ENCODE data around the gene CXCL14. TPM values are rescaled to one million over a fixed set of nuclear protein-coding genes. Genes with fewer than 3 reads are reported as not detected.

Gene CXCL14
- total RNA-seq, 1 donor from 2014 or later, result 1.8 TPM

DNA sequence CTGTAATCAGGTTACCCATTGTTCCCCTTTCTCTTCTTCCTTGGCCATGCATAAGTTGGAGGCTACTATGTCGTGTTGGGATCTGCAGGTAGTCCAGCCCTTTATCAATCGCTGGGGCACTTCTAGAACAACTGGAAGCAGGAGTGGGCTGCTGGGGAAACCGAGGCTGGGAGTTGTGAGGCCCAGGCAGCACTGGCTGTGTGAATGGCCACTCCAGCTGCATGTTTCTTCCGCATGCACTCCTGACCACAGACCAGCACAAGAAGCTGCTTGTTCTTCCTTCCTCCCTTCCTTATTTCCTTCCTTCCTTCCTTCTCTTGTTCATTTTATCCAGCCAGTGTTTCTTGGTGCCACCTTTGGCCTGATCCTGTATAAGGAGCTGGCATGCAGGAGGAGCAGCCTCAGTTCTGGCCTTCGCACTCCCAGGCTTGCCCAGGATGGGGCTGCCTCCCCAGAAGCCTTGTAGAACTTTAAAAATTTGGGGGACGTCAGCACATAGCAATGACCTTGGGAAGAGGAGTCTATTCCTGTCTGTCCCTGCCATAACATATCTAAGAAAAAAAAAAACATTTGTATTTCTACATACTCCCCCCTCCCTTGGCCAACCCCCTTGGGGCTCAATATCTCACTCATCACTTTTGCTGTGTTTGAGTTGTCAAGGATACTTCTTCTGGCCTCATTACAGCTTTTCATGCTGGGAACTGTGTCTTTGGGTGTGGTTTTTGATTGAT lies 20.8 kb upstream of the CXCL14 start:
- DNase-seq (ENCODE audit: missing footprints), result no peak
- no peak for ATAC-seq
- intact Hi-C loops (cut with DNase I), result no loop called here

DNA sequence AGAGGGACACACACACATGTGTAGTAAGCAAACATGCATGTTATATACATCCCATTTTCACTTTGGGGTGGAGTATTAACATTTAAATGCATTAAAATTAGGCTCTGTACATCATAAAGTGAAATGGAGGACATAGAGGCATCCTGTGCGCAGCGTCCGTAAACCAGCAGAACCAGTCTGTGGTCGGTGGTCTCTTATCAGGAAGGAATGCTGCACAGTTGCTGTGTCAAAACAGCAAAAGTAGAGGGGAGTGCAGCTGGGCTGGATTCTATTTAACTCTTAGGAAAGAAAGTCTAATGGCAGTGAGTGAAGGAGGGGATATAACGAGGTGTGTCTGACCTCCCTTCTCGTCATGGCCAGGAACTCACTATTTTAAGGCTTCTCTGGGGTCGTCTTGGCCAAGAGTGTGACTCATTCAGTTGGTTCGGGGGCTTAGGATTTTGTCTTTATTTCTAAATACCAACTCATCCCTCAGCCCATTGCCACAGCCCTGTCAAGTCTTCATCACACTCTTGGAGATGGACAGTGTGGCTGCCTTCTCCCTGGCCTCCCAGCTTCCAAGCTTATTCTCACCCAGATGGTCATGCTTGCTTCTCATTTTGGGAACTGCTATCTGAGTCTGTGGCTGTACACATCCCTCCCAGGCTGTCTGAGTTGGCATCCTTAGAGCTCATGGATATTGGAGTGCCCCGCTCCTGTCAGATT lies 20.1 kb upstream of the CXCL14 start:
- DNase-seq (ENCODE audit: missing footprints) (no peak), ATAC-seq (no peak)
- intact Hi-C loops (cut with DNase I), result no loop called here

DNA sequence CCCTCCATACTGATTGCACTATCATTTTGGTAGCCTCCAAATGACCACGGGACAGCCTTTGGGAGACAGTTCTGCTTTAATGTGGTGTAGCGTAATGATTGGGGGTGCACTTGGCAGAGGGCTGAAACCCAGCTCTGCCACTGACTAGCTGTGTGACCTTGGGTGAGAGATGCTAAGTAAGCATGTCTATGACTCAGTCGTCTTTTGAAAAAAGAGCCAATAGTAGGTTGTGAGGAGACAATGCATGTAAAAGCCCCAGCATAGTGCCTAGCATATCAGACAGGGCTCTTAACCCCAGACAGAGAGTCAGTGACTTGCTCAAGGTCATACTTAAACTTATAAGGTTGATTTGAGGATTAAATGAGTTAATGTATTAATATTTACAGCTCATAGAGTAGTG lies 18.0 kb upstream of the CXCL14 start:
- DNase-seq (ENCODE audit: missing footprints) (no peak), ATAC-seq (no peak)
- intact Hi-C loops (cut with DNase I), result no loop called here

DNA sequence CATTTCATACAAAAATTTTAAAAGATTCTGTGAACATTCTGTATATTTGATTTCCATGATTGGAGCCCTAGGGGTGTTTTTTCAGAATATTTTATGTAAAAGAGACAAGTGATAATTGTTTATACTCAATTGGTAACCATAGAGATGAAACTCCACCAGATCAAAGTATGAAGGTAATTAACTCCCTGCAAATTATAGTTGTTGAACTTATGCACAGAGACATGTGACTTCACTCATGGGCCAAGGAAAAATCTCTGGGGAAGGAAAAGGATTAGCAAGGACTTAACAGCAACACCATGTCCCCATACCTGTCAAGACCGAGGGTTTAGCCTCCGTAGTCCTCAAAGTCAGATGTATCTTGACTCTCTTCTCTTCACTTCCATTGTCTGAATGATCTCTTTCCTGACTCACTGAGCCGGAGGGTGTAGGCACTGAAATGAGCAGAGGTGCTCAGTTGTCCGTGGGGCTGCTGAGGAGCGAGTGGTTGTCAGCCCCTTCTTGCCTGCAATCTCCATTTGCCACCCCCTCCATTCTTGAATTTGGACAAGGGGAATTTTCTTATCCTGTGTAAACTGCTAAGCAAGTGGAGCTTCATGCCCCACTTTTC lies 17.5 kb upstream of the CXCL14 start:
- DNase-seq (ENCODE audit: missing footprints), result no peak
- ATAC-seq, result no peak
- intact Hi-C loops (cut with DNase I), result no loop called here

DNA sequence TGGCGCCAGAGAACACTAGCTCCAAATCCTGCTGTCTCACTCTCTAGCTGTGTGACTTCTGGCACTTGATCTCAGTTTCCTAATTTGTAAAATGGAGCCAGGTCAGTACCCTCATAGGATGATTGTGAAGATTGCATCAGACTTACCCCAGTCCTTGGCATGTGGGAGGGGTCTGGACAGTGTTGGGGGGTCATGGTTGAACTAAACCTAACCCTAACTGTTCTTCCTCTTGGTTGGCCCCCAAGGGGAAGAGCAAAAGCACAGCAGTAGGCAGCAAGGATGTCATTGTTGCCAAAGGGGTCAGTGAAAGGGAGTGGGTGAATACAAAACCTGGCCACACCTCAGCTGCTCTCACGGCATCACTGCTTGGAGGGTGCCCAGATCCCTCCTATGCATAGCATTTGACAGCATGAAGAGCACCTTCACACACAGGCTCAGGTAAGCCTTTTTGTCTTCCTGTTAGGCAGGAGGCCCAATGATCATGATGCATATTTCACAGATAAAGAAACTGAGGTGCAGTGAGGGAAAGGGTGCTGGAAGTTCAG lies 15.7 kb upstream of the CXCL14 start:
- intact Hi-C loops (cut with DNase I), result no loop called here
- DNase-seq (ENCODE audit: missing footprints), result no peak
- no peak for ATAC-seq

DNA sequence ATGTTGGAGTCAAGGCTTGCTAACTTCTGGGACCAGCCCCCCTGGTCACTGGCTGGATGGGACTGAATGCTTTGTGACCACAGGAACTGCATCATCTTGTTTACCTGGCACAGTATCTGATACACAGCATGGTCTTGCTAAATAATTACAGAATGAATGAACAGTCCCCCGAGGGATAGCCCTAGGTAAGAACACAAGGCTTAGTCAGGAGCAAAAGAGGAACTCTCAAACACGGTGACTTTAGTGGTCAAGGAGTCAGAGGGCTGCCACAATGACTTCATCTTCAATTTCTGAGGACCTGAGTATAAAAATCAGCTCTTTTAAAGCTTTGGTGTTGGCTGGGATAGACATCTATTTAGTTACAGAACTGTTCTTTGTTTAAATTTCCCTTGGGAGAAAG lies 15.1 kb upstream of the CXCL14 start:
- ATAC-seq, result no peak
- DNase-seq (ENCODE audit: missing footprints), result no peak
- intact Hi-C loops (cut with DNase I), result no loop called here

DNA sequence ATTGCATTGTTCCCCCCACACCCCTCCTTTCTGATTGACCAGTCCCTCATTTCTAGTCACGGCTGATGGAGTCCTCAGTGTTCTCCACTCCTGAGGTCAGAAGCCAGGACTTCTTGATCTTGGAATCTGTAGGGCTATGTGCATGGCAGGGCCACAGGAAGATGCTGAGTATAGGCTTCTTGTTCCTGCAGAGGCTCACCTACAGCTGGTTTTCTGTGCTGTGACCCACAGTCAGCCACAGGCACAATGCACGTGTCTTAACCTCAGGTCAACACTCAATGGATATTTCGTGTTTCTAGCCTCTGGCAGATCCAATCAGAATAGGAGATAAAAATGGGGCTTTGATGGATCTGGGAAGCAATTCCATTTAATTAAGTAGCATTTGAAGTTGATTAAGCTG lies 14.3 kb upstream of the CXCL14 start:
- intact Hi-C loops (cut with DNase I), result no loop called here
- no peak for ATAC-seq
- no peak for DNase-seq (ENCODE audit: missing footprints)

DNA sequence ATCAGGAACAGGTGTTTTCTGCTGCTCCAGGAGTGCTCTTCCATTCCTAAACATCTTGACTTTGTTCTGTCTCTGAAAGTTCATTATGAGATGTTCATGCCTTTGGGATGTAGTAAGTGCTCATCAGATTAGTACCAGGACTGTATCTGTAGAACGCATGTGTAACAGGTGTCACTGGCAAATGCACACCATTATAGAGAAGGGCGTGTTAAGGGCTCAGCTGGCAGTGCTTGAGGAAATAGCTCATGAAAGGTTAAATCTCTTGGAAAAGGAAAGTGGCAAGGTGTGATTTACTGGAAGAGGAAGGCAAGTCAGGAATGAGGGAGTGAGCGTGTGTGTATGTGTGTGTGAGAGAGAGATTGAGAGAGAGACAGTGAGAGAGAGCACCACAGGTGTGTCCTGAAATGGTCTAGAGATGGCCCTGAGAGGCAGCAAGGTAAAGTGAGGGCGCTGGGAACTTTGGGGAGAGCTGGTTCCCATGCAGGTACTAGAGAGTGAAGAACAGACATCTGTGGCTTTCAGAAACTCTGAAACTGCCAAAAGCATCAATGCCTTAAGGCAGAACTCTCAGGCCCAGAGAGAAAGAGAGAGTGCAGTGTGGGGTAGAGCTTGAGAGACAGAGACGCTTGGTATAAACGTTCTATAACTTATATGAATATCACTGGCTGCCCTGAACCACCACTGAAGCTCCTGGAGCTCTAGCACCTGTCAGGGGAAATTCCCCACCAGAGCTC lies 13.7 kb upstream of the CXCL14 start:
- ATAC-seq, result no peak
- intact Hi-C loops (cut with DNase I), result no loop called here
- DNase-seq (ENCODE audit: missing footprints), result no peak

DNA sequence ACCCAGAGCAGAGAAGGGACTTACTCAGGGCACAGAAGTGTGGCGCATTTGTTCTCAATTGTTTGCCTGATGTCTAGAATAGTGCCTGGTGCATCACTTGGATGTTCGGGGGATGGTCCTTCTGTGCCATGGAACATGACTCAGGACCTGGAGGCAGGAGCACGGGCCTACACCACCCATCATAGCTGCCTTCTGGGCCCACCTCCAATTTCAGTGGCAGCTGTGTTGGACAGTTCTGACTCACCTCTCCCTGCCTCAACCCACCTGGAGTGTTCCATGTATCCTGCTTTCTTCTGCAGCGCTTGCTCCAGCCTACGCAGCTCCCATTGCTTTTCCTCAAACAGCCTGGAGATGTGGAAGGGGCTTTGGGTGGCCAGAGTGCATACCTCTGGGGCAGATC lies 12.5 kb upstream of the CXCL14 start:
- ATAC-seq, result no peak
- DNase-seq (ENCODE audit: missing footprints), result no peak
- intact Hi-C loops (cut with DNase I), result no loop called here

DNA sequence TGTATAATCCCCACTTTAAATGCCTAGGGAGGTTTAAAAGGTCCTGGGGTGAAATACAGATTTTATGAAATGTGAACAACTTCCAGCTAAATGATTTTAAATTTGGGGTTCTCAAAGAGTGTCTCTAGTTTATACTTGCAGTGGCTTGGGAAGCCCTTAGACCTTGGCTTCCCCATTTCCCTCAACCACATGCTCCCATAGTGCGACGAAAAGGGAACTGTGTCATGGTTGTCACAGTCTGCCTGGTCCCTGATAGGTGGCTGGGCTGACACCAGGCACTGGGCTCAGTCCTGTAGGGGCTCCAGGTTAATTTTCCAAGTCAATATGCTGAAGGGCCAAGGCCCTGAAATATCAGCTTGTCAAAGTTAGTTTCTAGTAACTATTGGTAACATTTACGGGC lies 10.4 kb upstream of the CXCL14 start:
- DNase-seq (ENCODE audit: missing footprints) (no peak), ATAC-seq (no peak)
- intact Hi-C loops (cut with DNase I), result no loop called here

DNA sequence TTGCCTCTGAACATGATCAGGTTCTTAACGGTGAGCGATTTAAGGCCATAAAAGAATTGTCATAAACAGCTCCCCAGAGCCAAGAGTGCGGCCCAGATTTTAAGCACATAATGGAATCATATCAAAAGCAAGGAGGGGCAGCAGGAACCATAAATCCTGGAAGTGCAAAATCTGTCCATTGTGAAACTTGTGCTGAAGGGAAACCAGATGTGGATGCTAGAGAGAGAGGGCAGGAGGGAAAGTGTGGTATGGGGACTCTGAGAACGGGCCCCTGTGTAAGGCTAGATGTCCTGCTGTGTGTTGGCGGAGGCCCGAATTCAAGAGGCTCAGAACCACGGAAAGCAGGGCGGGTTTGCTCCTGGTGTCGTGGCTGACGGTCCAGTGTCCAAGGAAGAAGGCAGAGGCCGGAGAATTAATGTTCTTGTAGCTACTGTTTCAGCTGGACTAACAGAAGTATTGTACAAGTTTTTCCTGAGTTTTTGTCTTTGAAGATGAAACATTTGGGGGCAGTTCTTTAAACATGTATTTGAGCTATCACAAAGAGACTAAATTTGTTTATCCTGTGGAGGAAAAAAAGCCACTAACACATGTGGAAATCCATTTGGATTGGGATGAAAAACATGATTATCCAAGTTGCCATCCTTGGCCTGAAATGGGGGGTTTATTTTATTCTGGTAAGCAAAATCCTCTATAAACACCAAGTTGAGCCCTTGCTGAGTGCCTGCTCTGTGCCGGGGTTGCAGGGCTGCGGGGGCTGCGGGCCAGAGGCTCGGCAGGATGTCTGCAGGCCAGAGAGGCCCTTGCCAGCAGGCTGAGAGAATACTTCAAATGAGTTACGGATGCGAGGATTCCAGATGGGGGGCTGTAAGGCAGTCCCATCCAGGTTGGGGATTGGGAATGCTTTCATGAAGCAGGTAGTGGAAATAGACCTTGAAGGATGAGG lies 9.2 kb upstream of the CXCL14 start:
- ATAC-seq (no peak), DNase-seq (ENCODE audit: missing footprints) (no peak)
- intact Hi-C loops (cut with DNase I), result no loop called here

DNA sequence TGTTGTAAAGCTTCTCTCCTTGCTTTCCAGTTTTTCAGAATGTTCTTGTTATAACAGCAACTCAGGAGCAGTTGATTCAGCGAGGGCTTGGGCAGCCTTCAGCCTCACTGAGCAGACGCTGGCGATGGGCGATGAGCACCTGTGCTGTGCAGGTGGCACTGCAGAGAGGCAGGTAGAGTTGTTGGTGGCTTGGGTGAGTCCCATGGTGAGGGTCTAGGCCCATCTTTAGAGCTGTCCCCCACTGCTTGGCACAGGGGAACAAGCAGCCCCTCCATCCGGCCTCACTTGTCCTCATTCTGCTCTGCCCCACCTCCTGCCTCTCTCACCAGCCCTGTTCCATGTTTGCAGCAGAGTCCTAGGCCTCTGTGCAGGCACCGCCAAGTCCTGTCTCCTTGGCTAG lies 6.1 kb upstream of the CXCL14 start:
- no peak for ATAC-seq
- no peak for DNase-seq (ENCODE audit: missing footprints)
- intact Hi-C loops (cut with DNase I), result no loop called here

DNA sequence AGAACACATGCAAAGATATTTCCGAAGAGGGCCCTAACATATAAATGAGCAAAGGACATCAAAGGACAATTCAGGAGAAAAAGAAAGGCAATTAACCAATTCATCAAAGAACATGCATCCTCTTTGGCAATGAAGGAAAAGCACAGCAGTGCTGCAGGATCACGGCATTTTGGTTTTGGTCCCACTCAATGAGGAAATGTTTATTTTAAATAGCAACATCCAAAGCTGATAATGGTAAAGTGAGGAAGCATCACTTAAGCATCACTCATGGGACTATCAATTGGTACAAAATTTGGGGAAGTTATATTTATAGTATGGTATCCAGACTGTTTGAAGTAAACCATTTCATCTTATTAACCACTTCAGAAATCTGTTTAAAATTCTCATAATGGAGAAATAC lies 5.5 kb upstream of the CXCL14 start:
- intact Hi-C loops (cut with DNase I), result no loop called here
- DNase-seq (ENCODE audit: missing footprints) (no peak), ATAC-seq (no peak)

DNA sequence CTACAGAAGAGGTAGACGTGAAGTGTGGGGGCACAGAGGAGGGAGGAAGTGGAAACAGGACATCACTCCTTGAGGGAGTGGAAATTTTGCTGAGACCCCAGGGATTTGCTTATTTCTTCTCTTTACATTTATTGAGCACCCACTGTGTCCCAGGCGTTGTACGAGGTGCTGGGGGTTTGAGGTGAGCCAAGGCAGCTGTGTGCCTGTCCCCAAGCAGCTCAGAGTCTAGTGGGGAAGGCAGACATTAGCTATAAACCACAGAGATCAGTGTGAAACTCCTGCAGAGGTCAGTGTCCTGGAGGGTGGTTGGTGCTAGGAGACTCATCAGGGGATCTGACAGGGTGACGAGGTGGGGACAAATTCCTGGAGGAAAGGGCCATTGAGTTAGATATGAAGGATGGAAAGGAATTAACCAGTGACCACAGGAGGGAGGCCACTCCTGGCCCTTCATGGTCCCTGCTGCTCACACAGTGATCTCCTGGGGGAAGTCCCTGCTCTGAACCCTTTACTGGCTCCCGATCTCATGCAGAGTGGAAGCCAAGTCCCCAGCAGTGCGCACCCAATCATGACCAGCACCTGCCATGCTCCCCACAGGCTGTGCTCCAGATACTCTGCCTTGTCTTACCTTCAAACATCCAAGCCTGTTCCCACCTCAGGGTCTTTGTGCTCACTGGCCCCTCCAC lies 3.4 kb upstream of the CXCL14 start:
- intact Hi-C loops (cut with DNase I), result no loop called here
- no peak for DNase-seq (ENCODE audit: missing footprints)
- ATAC-seq, result no peak

DNA sequence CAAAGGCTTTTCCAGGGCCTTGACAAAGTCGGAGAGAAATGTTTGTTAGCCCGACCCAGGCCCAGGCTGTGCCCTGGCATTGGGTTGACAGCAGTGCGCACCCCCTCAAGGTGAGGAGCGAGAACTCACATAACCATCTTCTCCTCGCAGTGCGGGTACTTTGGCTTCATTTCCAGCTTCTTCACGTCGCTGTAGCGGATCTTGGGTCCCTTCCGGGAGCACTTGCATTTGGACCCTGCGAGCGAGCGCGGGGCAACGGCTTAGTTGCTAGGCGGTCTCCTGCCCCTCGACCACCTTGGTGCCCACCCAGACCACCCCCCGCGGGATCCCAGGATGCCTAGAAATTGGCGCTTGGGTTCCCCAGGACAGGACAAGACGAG lies 496 bp downstream of the CXCL14 start:
- intact Hi-C loops (cut with DNase I), result no loop called here
- no peak for ATAC-seq
- no peak for DNase-seq (ENCODE audit: missing footprints)

DNA sequence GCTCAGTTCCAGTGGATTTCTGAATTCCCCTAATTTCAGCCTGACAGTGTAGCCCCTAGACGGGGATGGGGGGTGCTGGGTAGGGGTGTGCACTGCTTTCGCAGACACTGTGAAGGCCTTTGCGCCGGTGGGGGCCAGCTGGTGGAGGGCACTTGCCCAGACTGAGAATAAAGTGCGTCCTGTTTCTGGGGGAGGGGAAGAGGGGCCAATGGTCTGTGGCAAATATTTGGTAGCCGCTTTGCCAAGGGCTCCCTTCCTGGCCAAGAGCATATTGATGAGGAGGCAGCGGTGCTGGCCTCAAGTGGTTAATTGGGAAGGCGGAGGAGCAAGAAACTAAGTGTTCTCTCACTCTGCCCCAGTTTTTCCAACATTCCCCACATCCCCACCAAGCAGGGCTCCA lies 1.4 kb downstream of the CXCL14 start:
- intact Hi-C loops (cut with DNase I), result no loop called here
- no peak for DNase-seq (ENCODE audit: missing footprints)
- no peak for ATAC-seq

DNA sequence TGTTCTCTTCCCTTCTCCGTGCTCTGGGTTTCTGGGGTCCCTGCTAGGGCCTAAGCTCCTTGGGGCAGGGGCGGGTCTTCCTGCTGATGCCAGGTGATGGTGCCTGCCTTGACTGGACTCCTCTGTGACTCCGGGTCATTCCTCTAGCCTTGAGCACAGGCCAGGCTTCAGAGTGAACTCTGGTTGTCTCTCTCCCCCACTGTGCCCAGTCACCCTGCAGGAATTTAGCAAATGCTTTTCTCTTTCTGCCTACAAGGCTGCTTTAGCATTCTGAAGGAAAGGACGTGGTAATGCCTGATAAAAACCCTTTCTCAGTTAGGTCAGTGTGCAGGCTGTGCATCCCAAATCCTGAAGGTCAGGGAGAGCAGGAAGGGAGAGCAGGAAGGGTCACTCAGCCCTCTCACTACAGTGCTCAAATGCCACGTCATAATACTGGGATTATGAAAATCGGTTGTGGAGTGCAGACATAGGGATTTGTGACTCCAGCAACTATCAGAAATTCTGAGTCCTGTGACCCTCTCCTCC lies 2.7 kb downstream of the CXCL14 start:
- DNase-seq (ENCODE audit: missing footprints), result no peak
- no peak for ATAC-seq
- intact Hi-C loops (cut with DNase I), result no loop called here

DNA sequence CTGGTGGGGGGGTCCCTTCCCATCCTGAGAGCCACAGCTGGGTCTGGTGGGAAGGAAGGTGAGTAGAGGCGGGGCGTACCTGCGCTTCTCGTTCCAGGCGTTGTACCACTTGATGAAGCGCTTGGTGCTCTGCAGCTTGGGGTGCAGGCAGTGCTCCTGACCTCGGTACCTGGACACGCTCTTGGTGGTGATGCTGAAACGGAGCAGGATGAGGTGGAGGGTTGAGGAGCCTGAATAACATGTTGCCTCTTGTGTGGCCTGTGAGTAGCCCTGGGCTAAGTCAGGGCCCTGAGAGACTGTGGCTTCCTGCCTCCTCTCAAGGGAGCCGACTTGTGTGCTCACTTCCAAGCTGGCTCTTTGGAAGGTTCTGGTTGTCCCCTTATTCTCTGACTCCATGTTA lies 4.3 kb downstream of the CXCL14 start:
- no peak for DNase-seq (ENCODE audit: missing footprints)
- intact Hi-C loops (cut with DNase I), result no loop called here
- no peak for ATAC-seq

Data from Right ventricle myocardium inferior (tissue), 1 donor.